HG02763 (cell line): ENCODE measurements around the gene CYBRD1.
"Not testable (repeated sequence)": the region's sequence is repeated elsewhere in the genome, so short reads cannot be mapped to it uniquely, and the experiment has no call there.

Experiments used
- ATAC-seq: cut with Tn5 transposase; IDR thresholded peaks from one replicate; pipeline ENCODE4 v1.9.1; 2021; ENCODE audit warnings: mild to moderate bottlenecking, moderate library complexity; ENCODE audit not compliant: unreplicated experiment

Gene CYBRD1

GRCh38 chr2:171522052-171522787 lies at the start of gene CYBRD1:
CYBRD1 (plus strand) TSS chr2:171522474; CDS start chr2:171522546, 72 bp downstream.
- peak; percentile 38 for ATAC-seq

- no peak for ATAC-seq
Measured at GRCh38 chr2:171475979-171476378, 46.3 kb upstream of the CYBRD1 start.

- ATAC-seq, result no peak
Measured at GRCh38 chr2:171478345-171478744, 43.9 kb upstream of the CYBRD1 start.

- no peak for ATAC-seq
Measured at GRCh38 chr2:171479154-171479814, 43.0 kb upstream of the CYBRD1 start.

GRCh38 chr2:171480908-171481307 lies 41.4 kb upstream of the CYBRD1 start:
- no peak for ATAC-seq

GRCh38 chr2:171482308-171482707 lies 40.0 kb upstream of the CYBRD1 start:
- ATAC-seq, result no peak

- ATAC-seq, result no peak
Measured at GRCh38 chr2:171482877-171483276, 39.4 kb upstream of the CYBRD1 start.

- no peak for ATAC-seq
Measured at GRCh38 chr2:171483793-171484192, 38.5 kb upstream of the CYBRD1 start.

GRCh38 chr2:171485116-171485515 lies 37.2 kb upstream of the CYBRD1 start:
- no peak for ATAC-seq

GRCh38 chr2:171487201-171487600 lies 35.1 kb upstream of the CYBRD1 start:
- ATAC-seq, result no peak

GRCh38 chr2:171487803-171488259 lies 34.4 kb upstream of the CYBRD1 start:
- no peak for ATAC-seq

GRCh38 chr2:171490577-171490976 lies 31.7 kb upstream of the CYBRD1 start:
- ATAC-seq, result no peak

GRCh38 chr2:171491292-171491691 lies 31.0 kb upstream of the CYBRD1 start:
- ATAC-seq, result no peak

- ATAC-seq, result no peak
Measured at GRCh38 chr2:171492664-171493063, 29.6 kb upstream of the CYBRD1 start.

GRCh38 chr2:171497664-171498063 lies 24.6 kb upstream of the CYBRD1 start:
- ATAC-seq, result not testable (repeated sequence)

- ATAC-seq, result no peak
Measured at GRCh38 chr2:171505374-171505773, 16.9 kb upstream of the CYBRD1 start.

- ATAC-seq, result peak; percentile 77
Measured at GRCh38 chr2:171509945-171510731, 12.1 kb upstream of the CYBRD1 start.

GRCh38 chr2:171512014-171512413 lies 10.3 kb upstream of the CYBRD1 start:
- no peak for ATAC-seq

- ATAC-seq, result no peak
Measured at GRCh38 chr2:171512683-171513195, 9.5 kb upstream of the CYBRD1 start.

- ATAC-seq, result no peak
Measured at GRCh38 chr2:171513719-171514160, 8.5 kb upstream of the CYBRD1 start.

- ATAC-seq, result no peak
Measured at GRCh38 chr2:171514908-171515582, 7.2 kb upstream of the CYBRD1 start.
